Smooth muscle cell (in vitro differentiated cells): Measurements from ENCODE around the gene DEGS1. TPM values are rescaled to one million over a fixed set of nuclear protein-coding genes. Genes with fewer than 3 reads are reported as not detected.
A peak's percentile ranks its signal among the peaks of the same experiment; 100 is the strongest.

Source experiments
- DNase-seq: peaks from one replicate; lab custom pipeline; 2025; ENCODE audit not compliant: unreplicated experiment; lab: John Stamatoyannopoulos, UW
- H2AFZ ChIP-seq: fragments of 200-600 bp; sonication (generic); 2 replicates; pipeline ENCODE4 v1.6.0; 2016; ENCODE audit warnings: antibody characterized with exemption, low read depth, mild to moderate bottlenecking
- H3F3A ChIP-seq: fragments of 200-600 bp; sonication (generic); 2 replicates; pipeline ENCODE4 v1.6.0; 2017; ENCODE audit warnings: antibody characterized with exemption, low read depth
- H3K27ac ChIP-seq: fragments of 200-600 bp; sonication (generic); 2 replicates; pipeline ENCODE4 v1.5.1; 2016; ENCODE audit warnings: low read depth, mild to moderate bottlenecking
- H3K27me3 ChIP-seq: fragments of 200-600 bp; sonication (generic); 2 replicates; pipeline ENCODE4 v1.6.1; 2016; ENCODE audit warnings: low read depth, mild to moderate bottlenecking
- H3K36me3 ChIP-seq: fragments of 200-600 bp; sonication (generic); 2 replicates; pipeline ENCODE4 v1.5.1; 2016; ENCODE audit warnings: low read depth
- H3K4me1 ChIP-seq: fragments of 200-600 bp; sonication (generic); 2 replicates; pipeline ENCODE4 v1.5.1; 2016; ENCODE audit warnings: low read depth
- H3K4me2 ChIP-seq: fragments of 200-600 bp; sonication (generic); 2 replicates; pipeline ENCODE4 v1.6.0; 2016; ENCODE audit warnings: mild to moderate bottlenecking
- H3K4me3 ChIP-seq: fragments of 200-600 bp; sonication (generic); 2 replicates; pipeline ENCODE4 v1.5.1; 2016; ENCODE audit warnings: mild to moderate bottlenecking
- H3K79me2 ChIP-seq: fragments of 200-600 bp; sonication (generic); 2 replicates; pipeline ENCODE4 v1.6.0; 2016; ENCODE audit warnings: low read depth, mild to moderate bottlenecking
- H3K9ac ChIP-seq: fragments of 200-600 bp; sonication (generic); 2 replicates; pipeline ENCODE4 v1.6.0; 2016; ENCODE audit warnings: low read depth
- H3K9me3 ChIP-seq: fragments of 200-600 bp; sonication (generic); replicated peaks from 2 replicates; pipeline ENCODE4 v1.5.1; 2016; ENCODE audit warnings: low read depth
- H4K20me1 ChIP-seq: fragments of 200-600 bp; sonication (generic); 2 replicates; pipeline ENCODE4 v1.6.0; 2016; ENCODE audit warnings: low read depth
- WGBS: methylation state at CpG from one replicate; pipeline ENCODE4 v1.1.7; 2016; ENCODE audit warnings: low lambda C conversion rate; 5-methylcytosine and 5-hydroxymethylcytosine counted together
- polyA plus RNA-seq: library from polyadenylated mRNA; unstranded; fragments of >200 nt; fragmentation: Nextera tagmentation; extraction: Ambion mirVana; gene quantifications from 2 replicates; pipeline ENCODE4 v1.2.1, GENCODE V29; 2016
- total RNA-seq: library from RNA; depleted of rRNA; stranded (reverse); fragments of >200 nt; gene quantifications from 2 replicates; pipeline ENCODE4 v1.2.3, GENCODE V29; 2014
- TF ChIP-seq, protein P1 (sequence below): fragments of 200-600 bp; sonication (generic); IDR thresholded peaks from 2 replicates; pipeline ENCODE4 v1.5.1; 2017; ENCODE audit warnings: borderline replicate concordance, mild to moderate bottlenecking, antibody characterized with exemption; ENCODE audit not compliant: insufficient read depth, poor library complexity, severe bottlenecking

The DEGS1 gene
- total and polyA plus RNA-seq, 2 experiments from 2014 or later = 188 TPM

- no peaks in the 10 kb centered on the region for H3K36me3 ChIP-seq
- DNase-seq = no peak
Measured at GRCh38 chr1:224170748-224171478, 12.1 kb upstream of the DEGS1 start.

DNA sequence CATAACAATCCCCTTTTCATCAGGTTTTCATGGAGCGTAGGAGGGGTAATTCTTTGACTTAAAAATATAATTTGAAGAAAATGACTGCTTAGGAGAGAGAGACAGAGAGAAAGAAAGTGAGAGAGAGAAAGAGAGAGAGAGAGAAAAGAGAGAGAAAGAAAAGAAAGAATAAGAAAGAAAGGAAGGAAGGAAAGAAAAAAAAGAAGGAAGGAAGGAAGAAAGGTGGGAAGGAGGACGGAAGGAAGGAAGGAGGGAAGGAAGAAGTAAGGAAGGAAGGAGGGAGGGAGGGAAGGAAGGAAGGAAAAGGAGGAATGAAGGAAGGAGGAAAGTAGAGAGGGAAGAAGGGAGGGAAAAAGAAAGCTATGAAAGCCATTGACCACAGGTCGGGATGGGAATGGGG lies 10.8 kb upstream of the DEGS1 start:
- no peaks in the 10 kb centered on the region for H3K79me2 ChIP-seq
- no peaks in the 10 kb centered on the region for H3K36me3 ChIP-seq
- H3K27ac ChIP-seq = no peak overlapping the region
- H3F3A ChIP-seq = peaks cover 6% of the 10 kb centered on the region
- no peaks in the 10 kb centered on the region for H3K4me1 ChIP-seq
- 94% methylated on average over 3 of the region's 3 CpGs for WGBS
- DNase-seq = no peak
- H2AFZ ChIP-seq = no peak overlapping the region
- H3K4me2 ChIP-seq = no peak overlapping the region
- TF ChIP-seq, protein P1, sequence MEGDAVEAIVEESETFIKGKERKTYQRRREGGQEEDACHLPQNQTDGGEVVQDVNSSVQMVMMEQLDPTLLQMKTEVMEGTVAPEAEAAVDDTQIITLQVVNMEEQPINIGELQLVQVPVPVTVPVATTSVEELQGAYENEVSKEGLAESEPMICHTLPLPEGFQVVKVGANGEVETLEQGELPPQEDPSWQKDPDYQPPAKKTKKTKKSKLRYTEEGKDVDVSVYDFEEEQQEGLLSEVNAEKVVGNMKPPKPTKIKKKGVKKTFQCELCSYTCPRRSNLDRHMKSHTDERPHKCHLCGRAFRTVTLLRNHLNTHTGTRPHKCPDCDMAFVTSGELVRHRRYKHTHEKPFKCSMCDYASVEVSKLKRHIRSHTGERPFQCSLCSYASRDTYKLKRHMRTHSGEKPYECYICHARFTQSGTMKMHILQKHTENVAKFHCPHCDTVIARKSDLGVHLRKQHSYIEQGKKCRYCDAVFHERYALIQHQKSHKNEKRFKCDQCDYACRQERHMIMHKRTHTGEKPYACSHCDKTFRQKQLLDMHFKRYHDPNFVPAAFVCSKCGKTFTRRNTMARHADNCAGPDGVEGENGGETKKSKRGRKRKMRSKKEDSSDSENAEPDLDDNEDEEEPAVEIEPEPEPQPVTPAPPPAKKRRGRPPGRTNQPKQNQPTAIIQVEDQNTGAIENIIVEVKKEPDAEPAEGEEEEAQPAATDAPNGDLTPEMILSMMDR = no peak
- H3K9ac ChIP-seq = no peak overlapping the region
- no peaks in the 10 kb centered on the region for H3K9me3 ChIP-seq
- H3K4me3 ChIP-seq = no peak overlapping the region
- H3K27me3 ChIP-seq = no peaks in the 10 kb centered on the region
- H4K20me1 ChIP-seq = no peaks in the 10 kb centered on the region

More at GRCh38 chr1:224170748-224171478, 12.1 kb upstream of the DEGS1 start:
- H3K9me3 ChIP-seq = no peaks in the 10 kb centered on the region
- no peak overlapping the region for H3K27ac ChIP-seq
- H2AFZ ChIP-seq = no peak overlapping the region
- no peak overlapping the region for H3K9ac ChIP-seq
- 97% methylated on average over 9 of the region's 9 CpGs for WGBS
- TF ChIP-seq, protein P1 = peak; percentile 26
- no peaks in the 10 kb centered on the region for H3K79me2 ChIP-seq
- no peaks in the 10 kb centered on the region for H4K20me1 ChIP-seq
- no peaks in the 10 kb centered on the region for H3K4me1 ChIP-seq
- H3K4me2 ChIP-seq = no peak overlapping the region
- no peak overlapping the region for H3K4me3 ChIP-seq
- no peaks in the 10 kb centered on the region for H3K27me3 ChIP-seq
- H3F3A ChIP-seq = peaks cover 6% of the 10 kb centered on the region

- no peak overlapping the region for H2AFZ ChIP-seq
- no peaks in the 10 kb centered on the region for H3K27me3 ChIP-seq
- no peaks in the 10 kb centered on the region for H3K9me3 ChIP-seq
- H4K20me1 ChIP-seq = no peaks in the 10 kb centered on the region
- H3K36me3 ChIP-seq = no peaks in the 10 kb centered on the region
- no peak overlapping the region for H3K4me3 ChIP-seq
- TF ChIP-seq, protein P1 = no peak
- no peaks in the 10 kb centered on the region for H3K4me1 ChIP-seq
- no peak overlapping the region for H3K27ac ChIP-seq
- no peaks in the 10 kb centered on the region for H3K79me2 ChIP-seq
- no peak overlapping the region for H3K9ac ChIP-seq
- no peak for DNase-seq
- 81% methylated on average over 5 of the region's 5 CpGs for WGBS
- H3F3A ChIP-seq = peaks cover 6% of the 10 kb centered on the region
- H3K4me2 ChIP-seq = no peak overlapping the region
Measured at GRCh38 chr1:224173523-224173922, 9.5 kb upstream of the DEGS1 start.

GRCh38 chr1:224175617-224176016 lies 7.4 kb upstream of the DEGS1 start:
- Histone ChIP-seq H3K79me2 (no peaks in the 10 kb centered on the region), H3K27me3 (no peaks in the 10 kb centered on the region), H2AFZ (peak overlapping the region; percentile 52), H3K27ac (no peak overlapping the region), H3K36me3 (no peaks in the 10 kb centered on the region), H3K4me3 (peak overlapping the region; percentile 1), H3K4me1 (no peaks in the 10 kb centered on the region), H3F3A (no peaks in the 10 kb centered on the region), H4K20me1 (no peaks in the 10 kb centered on the region), H3K4me2 (peak overlapping the region; percentile 65), H3K9ac (no peak overlapping the region), H3K9me3 (no peaks in the 10 kb centered on the region)
- WGBS = 6% methylated on average over 19 of the region's 21 CpGs
- no peak for DNase-seq
- TF ChIP-seq, protein P1 = no peak
